Astrocyte (in vitro differentiated cells and primary cell): ENCODE measurements around the gene DVL3. TPM values are rescaled to one million over a fixed set of nuclear protein-coding genes. Genes with fewer than 3 reads are reported as not detected.

Source experiments
- DNase-seq: peaks from one replicate; pipeline ENCODE4 v3.0.0-alpha.2; 2010; ENCODE audit warnings: low read depth
- FAIRE-seq: peaks from 2 replicates; lab custom pipeline; 2011; peaks lifted over from hg19 to GRCh38; lab: Jason Lieb, UNC
- H2AFZ ChIP-seq: 2 replicates; pipeline ENCODE4 v1.6.0; 2012; ENCODE audit warnings: low read depth, low read length, inconsistent platforms
- H3K27ac ChIP-seq: 2 replicates; pipeline ENCODE4 v1.5.1; 2011; ENCODE audit warnings: low read depth, low read length, inconsistent platforms
- H3K27me3 ChIP-seq: 2 replicates; pipeline ENCODE4 v1.6.0; 2011; ENCODE audit warnings: low read length, inconsistent platforms; ENCODE audit not compliant: insufficient read depth
- H3K36me3 ChIP-seq: 2 replicates; pipeline ENCODE4 v1.5.1; 2011; ENCODE audit warnings: low read length, inconsistent platforms; ENCODE audit not compliant: insufficient read depth
- H3K4me1 ChIP-seq: 2 replicates; pipeline ENCODE4 v1.5.1; 2011; ENCODE audit warnings: low read length, inconsistent platforms; ENCODE audit not compliant: insufficient read depth
- H3K4me2 ChIP-seq: 2 replicates; pipeline ENCODE4 v1.6.0; 2012; ENCODE audit warnings: low read length, inconsistent platforms
- H3K4me3 ChIP-seq: 2 replicates; pipeline ENCODE4 v1.5.1; 2011; ENCODE audit warnings: low read depth, mild to moderate bottlenecking, low read length, inconsistent platforms; ENCODE audit not compliant: insufficient read depth
- H3K79me2 ChIP-seq: 2 replicates; pipeline ENCODE4 v1.6.0; 2012; ENCODE audit warnings: mild to moderate bottlenecking, low read length, inconsistent platforms; ENCODE audit not compliant: insufficient read depth
- H3K9ac ChIP-seq: 2 replicates; pipeline ENCODE4 v1.6.0; 2012; ENCODE audit warnings: mild to moderate bottlenecking, low read length, inconsistent platforms
- H3K9me3 ChIP-seq: 2 replicates; pipeline ENCODE4 v1.5.1; 2012; ENCODE audit warnings: low read depth, mild to moderate bottlenecking, low read length, inconsistent platforms; ENCODE audit not compliant: insufficient read depth
- H4K20me1 ChIP-seq: 2 replicates; pipeline ENCODE4 v1.6.0; 2012; ENCODE audit warnings: low read length, inconsistent platforms; ENCODE audit not compliant: insufficient read depth
- H3K27ac Mint-ChIP-seq: one replicate; pipeline ENCODE4 v1.8.0; 2021; ENCODE audit warnings: mild to moderate bottlenecking, mixed read lengths; ENCODE audit not compliant: unreplicated experiment
- H3K27me3 Mint-ChIP-seq: one replicate; pipeline ENCODE4 v1.8.0; 2021; ENCODE audit warnings: low read depth, mixed read lengths; ENCODE audit not compliant: unreplicated experiment
- H3K36me3 Mint-ChIP-seq: one replicate; pipeline ENCODE4 v1.8.0; 2021; ENCODE audit warnings: low read depth, mixed read lengths; ENCODE audit not compliant: unreplicated experiment
- H3K4me1 Mint-ChIP-seq: one replicate; pipeline ENCODE4 v1.8.0; 2021; ENCODE audit warnings: low read depth, mixed read lengths; ENCODE audit not compliant: unreplicated experiment
- H3K4me3 Mint-ChIP-seq: one replicate; pipeline ENCODE4 v1.8.0; 2021; ENCODE audit warnings: mild to moderate bottlenecking, moderate library complexity, mixed read lengths; ENCODE audit not compliant: unreplicated experiment
- H3K9me3 Mint-ChIP-seq: one replicate; pipeline ENCODE4 v1.8.0; 2021; ENCODE audit warnings: mild to moderate bottlenecking, mixed read lengths; ENCODE audit not compliant: unreplicated experiment
- EZH2 ChIP-seq: IDR thresholded peaks from 2 replicates; pipeline ENCODE4 v1.6.1; 2012; ENCODE audit warnings: mild to moderate bottlenecking, low read length, inconsistent platforms; ENCODE audit not compliant: insufficient read depth
- total RNA-seq: library from RNA; stranded (reverse); gene quantifications from 2 replicates; pipeline ENCODE4 v1.2.1, GENCODE V29; 2021
- TF ChIP-seq, protein P1 (sequence below): IDR thresholded peaks from 2 replicates; pipeline ENCODE4 v1.5.1; 2011; ENCODE audit warnings: low read depth, mild to moderate bottlenecking, inconsistent platforms, low read length, moderate library complexity; ENCODE audit not compliant: insufficient read depth

Gene DVL3
- total RNA-seq, 1 donor from 2014 or later = 110 TPM

DNA sequence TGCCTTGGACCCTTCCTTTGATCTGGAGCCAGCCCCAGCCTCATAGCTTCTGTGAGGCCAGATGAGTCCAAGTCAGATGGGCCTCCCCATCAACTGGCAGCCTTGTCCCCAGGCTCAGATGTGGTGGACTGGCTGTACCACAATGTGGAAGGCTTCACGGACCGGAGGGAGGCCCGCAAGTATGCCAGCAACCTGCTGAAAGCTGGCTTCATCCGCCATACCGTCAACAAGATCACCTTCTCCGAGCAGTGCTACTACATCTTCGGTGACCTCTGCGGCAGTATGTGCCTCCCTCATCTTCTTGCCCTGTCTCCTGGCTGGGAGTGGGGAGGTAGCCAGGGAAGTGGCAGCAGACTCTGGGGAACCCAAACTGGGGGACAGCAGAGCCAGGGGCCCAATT lies 12.6 kb downstream of the DVL3 start:
- Mint-ChIP-seq H3K9me3 (no peaks in the 10 kb centered on the region), H3K4me1 (peaks cover 30% of the 10 kb centered on the region), H3K27ac (no peak overlapping the region), H3K4me3 (no peak overlapping the region), H3K27me3 (no peaks in the 10 kb centered on the region), H3K36me3 (peaks cover 43% of the 10 kb centered on the region)
- H3K9ac ChIP-seq = peak overlapping the region; percentile 61
- peaks cover 70% of the 10 kb centered on the region for H4K20me1 ChIP-seq
- H3K27me3 ChIP-seq = no peaks in the 10 kb centered on the region
- peaks cover 42% of the 10 kb centered on the region for H3K79me2 ChIP-seq
- no peak overlapping the region for H3K4me3 ChIP-seq
- no peak for DNase-seq
- TF ChIP-seq, protein P1, sequence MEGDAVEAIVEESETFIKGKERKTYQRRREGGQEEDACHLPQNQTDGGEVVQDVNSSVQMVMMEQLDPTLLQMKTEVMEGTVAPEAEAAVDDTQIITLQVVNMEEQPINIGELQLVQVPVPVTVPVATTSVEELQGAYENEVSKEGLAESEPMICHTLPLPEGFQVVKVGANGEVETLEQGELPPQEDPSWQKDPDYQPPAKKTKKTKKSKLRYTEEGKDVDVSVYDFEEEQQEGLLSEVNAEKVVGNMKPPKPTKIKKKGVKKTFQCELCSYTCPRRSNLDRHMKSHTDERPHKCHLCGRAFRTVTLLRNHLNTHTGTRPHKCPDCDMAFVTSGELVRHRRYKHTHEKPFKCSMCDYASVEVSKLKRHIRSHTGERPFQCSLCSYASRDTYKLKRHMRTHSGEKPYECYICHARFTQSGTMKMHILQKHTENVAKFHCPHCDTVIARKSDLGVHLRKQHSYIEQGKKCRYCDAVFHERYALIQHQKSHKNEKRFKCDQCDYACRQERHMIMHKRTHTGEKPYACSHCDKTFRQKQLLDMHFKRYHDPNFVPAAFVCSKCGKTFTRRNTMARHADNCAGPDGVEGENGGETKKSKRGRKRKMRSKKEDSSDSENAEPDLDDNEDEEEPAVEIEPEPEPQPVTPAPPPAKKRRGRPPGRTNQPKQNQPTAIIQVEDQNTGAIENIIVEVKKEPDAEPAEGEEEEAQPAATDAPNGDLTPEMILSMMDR = no peak
- TF ChIP-seq EZH2 = no peak
- H2AFZ ChIP-seq = no peak overlapping the region
- no peaks in the 10 kb centered on the region for H3K9me3 ChIP-seq
- H3K4me1 ChIP-seq = peaks cover 38% of the 10 kb centered on the region
- H3K27ac ChIP-seq = peak overlapping the region; percentile 90
- peak overlapping the region; percentile 59 for H3K4me2 ChIP-seq
- FAIRE-seq = no peak
- peaks cover 41% of the 10 kb centered on the region for H3K36me3 ChIP-seq

DNA sequence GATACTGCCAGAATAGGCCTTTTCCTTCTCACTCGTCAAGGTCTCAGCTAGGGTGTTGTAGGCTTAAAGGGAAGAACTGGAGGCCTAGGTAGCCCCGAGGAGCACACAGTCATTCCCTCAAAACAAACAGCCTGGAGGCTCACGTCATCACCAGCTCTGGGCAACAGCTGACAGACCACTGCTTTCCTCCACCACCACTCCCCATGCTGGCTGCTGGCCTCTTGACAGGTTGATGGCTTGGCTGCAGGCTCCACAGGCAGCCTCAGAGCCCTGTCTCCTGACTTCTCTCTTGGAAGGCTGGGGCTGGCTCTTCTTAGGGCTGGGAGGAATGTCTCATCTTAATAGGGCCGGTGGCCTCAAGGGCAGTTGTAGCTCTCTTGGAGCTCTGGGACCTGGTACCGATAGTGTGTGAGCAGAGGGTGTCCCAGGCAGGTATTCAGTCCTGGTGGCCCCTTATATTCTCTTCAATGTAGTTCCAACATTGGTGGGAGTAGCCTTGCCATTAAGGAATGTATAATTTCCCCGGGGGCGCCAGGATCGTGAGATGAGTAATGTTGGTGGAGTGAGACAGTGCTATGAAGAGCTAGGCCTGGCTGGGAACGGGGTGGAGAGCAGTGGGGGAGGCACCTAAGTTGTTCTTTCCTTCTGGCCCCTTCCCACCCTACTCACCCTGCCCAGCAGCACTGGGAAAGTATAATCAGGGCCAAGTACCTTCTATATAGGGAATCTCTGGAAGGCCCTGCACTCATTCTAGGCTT lies 13.4 kb downstream of the DVL3 start:
- Mint-ChIP-seq H3K27me3 (no peaks in the 10 kb centered on the region), H3K4me1 (peaks cover 35% of the 10 kb centered on the region), H3K36me3 (peaks cover 45% of the 10 kb centered on the region), H3K27ac (peak overlapping the region; percentile 58), H3K4me3 (peak overlapping the region; percentile 54), H3K9me3 (no peaks in the 10 kb centered on the region)
- Histone ChIP-seq H3K4me1 (peaks cover 45% of the 10 kb centered on the region), H3K9ac (peak overlapping the region; percentile 61), H4K20me1 (peaks cover 67% of the 10 kb centered on the region), H2AFZ (no peak overlapping the region), H3K36me3 (peaks cover 38% of the 10 kb centered on the region), H3K9me3 (no peaks in the 10 kb centered on the region), H3K27ac (peak overlapping the region; percentile 90), H3K4me3 (no peak overlapping the region), H3K4me2 (peak overlapping the region; percentile 59), H3K27me3 (no peaks in the 10 kb centered on the region), H3K79me2 (peaks cover 34% of the 10 kb centered on the region)
- FAIRE-seq (no peak), DNase-seq (peak; percentile 85)
- no peak for TF ChIP-seq EZH2
- TF ChIP-seq, protein P1 = no peak
